ENCODE results near the gene SNX17.
A peak's percentile ranks its signal among the peaks of the same experiment; 100 is the strongest.
"Not testable (repeated sequence)": the region's sequence is repeated elsewhere in the genome, so short reads cannot be mapped to it uniquely, and the experiment has no call there.

SNX17 gene, protein sequence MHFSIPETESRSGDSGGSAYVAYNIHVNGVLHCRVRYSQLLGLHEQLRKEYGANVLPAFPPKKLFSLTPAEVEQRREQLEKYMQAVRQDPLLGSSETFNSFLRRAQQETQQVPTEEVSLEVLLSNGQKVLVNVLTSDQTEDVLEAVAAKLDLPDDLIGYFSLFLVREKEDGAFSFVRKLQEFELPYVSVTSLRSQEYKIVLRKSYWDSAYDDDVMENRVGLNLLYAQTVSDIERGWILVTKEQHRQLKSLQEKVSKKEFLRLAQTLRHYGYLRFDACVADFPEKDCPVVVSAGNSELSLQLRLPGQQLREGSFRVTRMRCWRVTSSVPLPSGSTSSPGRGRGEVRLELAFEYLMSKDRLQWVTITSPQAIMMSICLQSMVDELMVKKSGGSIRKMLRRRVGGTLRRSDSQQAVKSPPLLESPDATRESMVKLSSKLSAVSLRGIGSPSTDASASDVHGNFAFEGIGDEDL

GRCh38 chr2:27370026-27370815 lies at the start of gene SNX17, which contains the start of gene EIF2B4:
Gene SNX17 (plus strand): TSS chr2:27370616. CDS start chr2:27370744, 128 bp downstream.
Gene EIF2B4 (minus strand): TSS chr2:27370338. CDS start chr2:27370314, 24 bp downstream.
- peak; percentile 96 for DNase-seq

GRCh38 chr2:27320958-27321543 lies 49.4 kb upstream of the SNX17 start:
- no peak for DNase-seq

- DNase-seq, result no peak
Observed at GRCh38 chr2:27322301-27322765, 48.1 kb upstream of the SNX17 start.

DNA sequence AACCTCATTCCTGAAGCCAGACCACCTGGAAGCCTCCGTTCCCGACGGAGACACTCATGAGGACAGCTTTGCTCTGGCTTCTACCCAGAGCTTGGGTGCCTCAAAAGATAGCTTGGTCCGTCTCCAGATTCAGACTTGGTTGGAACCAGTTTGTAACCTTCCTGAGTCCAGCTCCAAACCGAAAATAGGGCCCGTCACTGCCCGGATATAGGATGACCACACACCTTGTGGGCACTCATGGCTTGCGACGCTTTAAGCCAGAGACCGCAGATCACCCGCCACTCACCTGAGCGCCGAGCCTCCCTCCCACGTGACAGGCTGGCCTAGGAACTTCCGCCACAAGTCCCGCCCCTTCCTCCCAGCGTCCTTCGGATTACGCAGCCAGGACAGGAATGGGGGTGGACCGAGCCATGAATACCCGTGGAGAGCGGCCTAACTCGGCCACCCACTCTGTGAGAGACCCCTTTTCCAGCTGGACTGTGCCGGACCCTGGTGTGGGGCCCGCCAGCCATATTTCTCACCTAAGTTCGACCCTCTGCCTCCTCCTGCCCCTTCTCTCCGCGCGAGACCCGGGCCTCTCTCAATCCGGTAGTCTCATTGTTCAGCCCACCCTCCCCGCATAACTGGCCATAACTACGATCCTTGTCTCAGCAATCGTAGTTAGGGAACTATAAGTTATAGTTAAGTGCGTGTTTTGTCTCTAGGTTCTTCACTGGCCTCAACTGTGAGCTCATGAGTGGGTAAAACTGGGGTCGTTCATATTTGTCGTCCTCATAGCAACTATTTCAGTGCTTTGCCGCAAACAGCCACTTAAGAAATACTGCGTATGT lies 47.4 kb upstream of the SNX17 start, which contains the start of gene MPV17:
MPV17 (minus strand) TSS at position 332 of the 830 bp plus-strand sequence. CDS start 580 bp downstream, outside the sequence.
- DNase-seq, result peak; percentile 75

- DNase-seq, result no peak
Observed at GRCh38 chr2:27323596-27324285, 46.7 kb upstream of the SNX17 start.

DNA sequence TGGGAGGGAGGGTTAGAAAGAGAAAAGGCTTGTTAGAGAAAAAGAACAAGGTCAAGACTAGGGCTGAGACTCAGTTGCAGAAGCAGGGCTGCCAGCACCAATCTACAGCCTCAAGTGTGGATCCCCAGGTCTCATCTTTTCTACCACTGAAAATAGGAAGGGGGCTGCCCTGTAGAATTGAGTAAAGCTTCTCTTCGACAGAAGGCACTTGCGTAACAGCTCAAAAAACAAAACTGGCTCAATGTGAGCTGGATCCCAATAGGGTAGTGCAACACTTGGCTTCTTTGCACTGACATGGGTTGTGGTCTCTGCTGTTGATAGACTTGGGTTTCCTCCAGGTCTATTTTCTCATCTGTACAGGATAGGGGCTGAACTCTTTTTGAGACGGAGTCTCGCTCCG lies 45.7 kb upstream of the SNX17 start:
- no peak for DNase-seq

DNA sequence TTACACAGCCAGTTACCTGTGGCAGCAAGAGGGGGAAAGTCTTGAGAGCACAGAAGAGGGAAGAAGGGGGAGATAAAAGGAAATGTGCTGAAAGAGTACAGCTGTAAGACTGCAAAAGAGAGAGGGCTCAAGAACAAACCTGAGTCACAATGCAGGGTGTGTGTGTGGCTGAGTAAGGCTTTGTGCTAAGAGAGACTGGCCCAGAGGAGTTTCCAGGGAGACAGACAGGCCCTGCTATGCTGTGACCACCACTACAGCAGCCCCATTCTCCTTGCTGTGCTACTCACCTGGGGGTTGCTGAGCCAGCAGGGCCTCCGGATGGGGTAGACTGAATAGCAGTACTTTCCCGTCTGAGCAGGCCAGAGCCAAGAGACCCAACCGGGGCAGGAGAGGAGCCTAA lies 35.1 kb upstream of the SNX17 start:
- DNase-seq, result no peak

DNA sequence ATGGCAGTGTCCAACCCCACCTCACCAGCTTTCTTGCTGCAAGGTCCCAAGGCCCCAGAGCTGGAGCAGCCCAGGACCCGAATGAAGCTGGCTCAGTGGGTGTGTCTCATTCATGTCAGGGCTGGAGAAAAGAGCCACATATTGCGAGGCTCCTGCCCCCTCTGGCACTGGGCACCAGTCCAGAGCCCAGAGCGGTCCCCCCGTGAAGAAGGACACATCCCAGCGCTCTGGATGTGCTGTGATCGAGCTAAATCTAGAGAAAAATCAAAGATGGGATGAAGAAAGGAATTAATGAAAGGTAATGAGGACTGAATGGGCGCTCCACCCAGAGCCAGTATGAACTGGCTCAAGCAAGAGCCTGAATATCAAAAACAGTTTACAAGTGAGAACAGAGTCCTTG lies 34.2 kb upstream of the SNX17 start:
- no peak for DNase-seq

DNA sequence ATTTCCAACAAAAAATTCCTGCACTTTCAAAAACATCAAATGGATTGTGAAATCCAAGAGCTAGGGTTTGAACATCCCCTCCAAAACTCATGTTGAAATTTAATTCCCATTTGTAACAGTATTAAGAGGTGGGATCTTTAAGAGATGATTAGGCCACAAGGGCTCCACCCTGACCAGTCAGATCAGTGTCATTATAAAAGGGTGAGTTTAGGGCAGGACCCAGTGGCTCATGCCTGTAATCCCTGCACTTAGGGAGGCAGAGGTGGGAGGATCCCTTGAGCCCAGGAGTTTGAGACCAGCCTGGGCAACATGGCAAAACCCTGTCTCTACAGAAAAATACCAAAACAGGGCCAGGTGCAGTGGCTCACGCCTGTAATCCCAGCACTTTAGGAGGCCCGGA lies 22.8 kb upstream of the SNX17 start:
- no peak for DNase-seq

- no peak for DNase-seq
Observed at GRCh38 chr2:27350106-27350693, 20.2 kb upstream of the SNX17 start.

GRCh38 chr2:27351802-27352598 lies 18.4 kb upstream of the SNX17 start:
- DNase-seq, result no peak

GRCh38 chr2:27353386-27353761 lies 17.0 kb upstream of the SNX17 start:
- not testable (repeated sequence) for DNase-seq

DNA sequence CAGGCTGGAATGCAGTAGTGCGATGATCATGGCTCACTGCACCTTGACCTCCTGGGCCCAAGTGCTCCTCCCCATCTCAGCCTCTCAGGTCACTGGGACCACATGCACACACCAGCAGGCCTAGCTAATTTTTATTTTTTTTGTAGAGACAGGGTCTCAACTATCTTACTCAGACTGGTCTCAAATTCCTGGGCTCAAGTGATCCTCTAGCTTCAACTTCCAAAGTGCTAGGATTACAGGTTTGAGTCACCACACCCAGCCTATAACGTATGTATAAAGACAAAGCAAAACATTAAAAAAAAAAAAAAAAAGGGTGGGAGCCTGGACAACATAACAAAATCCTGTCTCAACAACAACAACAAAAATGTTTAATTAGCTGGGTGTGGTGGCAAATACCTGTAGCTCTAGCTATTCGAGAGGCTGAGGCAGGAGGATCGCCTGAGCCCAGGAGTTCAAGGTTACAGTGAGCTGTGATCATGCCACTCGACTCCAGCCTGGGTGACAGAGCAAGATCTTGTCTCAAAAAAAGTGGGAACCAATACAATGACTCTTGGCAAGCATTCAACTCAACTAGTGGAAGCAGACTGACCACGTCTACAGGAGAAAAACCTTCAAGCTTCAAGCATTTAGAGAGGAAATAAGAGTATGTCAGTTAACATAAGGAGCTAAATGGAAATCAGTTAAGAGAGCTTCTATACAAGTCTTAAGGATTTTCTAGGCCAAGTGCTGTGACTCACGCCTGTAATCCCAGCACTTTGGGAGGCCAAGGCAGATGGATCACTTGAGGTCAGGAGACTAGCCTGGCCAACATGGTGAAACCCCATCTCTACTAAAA lies 16.4 kb upstream of the SNX17 start:
- DNase-seq, result no peak

DNA sequence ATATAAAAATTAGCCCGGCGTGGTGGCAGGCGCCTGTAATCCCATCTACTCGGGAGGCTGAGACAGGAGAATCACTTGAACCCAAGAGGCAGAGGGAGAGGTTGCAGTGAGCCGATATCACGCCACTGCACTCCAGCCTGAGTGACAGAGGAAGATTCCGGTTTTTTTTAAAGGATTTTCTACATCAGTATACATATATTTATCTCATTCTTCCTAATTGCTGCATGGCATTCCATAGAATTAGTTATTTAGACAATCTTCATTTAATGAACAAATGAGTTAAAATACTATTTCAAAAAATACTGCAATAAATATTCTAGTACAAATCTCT lies 15.9 kb upstream of the SNX17 start:
- no peak for DNase-seq

- DNase-seq, result no peak
Observed at GRCh38 chr2:27356056-27356381, 14.4 kb upstream of the SNX17 start.

DNA sequence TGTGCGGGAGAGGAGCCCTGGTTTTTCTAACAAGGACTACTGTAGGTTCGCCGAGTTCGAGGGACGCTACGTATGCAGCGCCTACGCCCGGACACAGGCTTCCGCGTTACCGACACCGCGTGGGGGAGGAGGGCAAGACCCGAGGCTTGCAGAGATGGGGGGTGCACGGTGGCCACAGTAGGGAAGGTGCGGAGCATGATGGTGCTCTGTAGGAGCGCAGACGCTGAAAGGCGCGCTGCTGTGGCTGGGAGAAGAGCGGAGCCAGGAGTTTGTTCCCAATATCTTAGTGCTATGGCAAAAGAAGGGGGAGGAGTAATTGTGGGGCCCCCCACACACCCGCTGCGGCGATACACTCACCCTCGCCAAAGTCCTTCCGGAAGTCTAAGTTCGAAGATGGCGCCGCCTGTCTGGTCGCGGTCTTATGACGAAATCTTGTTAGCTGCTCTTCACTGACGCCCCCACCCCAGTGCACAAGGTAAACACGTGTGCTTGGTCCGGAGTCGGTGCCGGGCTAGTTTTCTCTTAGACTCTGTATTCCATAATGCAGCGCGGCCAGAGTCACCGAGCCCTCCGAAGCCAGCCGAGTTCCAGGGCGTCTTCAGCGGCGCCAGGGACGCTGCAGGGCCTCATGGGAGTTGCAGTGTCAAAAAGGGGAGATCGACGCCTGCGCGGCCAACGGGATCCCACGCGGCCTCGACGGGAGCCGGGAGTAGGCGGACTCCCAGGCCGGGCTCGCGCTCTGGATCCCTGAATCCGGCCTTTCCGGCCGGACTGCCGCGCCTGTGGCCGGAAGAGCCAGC lies 13.8 kb upstream of the SNX17 start, which contains the start of gene GTF3C2:
GTF3C2 (minus strand) TSS at position 383 of the 800 bp plus-strand sequence. CDS start 13,210 bp downstream, outside the sequence.
- DNase-seq, result peak; percentile 93

DNA sequence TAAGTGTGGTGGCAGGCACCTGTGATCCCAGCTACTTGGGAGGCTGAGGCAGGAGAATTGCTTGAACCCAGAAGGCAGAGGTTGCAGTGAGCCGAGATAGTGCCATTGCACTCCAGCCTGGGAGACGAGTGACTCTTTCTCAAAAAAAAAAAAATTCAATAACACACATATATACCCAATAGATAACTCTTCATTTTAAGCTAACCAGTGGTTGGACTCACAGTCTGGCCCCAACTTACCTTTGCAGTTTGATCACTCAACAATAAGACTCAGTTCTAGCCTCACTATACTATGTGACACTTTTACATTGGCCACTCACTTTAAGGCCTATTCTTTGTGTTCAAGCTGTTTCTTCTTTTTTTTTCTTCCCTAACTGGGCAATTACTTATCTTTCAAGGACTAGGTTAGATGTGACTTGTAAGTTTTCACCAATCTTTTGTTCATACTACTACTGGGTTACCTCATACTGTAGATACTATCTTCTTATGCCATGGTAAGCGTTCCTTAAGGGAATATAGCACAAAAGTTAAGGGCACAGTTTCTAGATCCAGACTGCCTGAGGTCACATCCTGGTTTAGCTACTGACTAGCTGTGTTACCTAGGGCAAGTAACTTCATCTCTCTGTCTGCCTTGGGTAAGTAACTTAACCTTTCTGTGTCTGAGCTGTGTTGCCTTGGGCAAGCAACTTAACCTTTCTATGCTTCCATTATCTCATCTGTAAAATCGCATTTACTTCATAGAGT lies 7.6 kb upstream of the SNX17 start:
- DNase-seq, result no peak

- no peak for DNase-seq
Observed at GRCh38 chr2:27363933-27364332, 6.5 kb upstream of the SNX17 start.
